HG02623 (cell line): ENCODE data around the gene PHLPP1.
"Not testable (repeated sequence)": the region's sequence is repeated elsewhere in the genome, so short reads cannot be mapped to it uniquely, and the experiment has no call there.

Experiments used
- ATAC-seq: cut with Tn5 transposase; IDR thresholded peaks from one replicate; pipeline ENCODE4 v1.9.1; 2021; ENCODE audit warnings: moderate library complexity; ENCODE audit not compliant: unreplicated experiment

The PHLPP1 gene

DNA sequence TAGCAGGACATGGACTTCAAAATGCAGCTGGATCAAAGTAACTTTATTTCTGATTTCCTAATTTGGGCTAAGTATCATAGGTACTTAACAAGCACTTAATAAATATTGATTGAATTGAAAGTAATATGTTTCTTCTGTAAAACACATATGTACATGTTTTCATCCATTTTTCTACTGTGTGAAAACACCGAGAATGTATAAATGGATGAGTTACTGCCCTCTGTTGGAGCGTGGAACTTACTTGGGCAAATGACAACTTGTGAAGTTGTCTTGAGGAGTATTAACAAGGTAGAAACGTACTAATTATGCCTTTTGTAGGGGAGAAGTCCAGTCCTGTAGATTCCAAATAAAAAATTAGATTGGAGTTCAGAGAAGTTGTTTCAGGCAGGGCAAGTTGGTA is 87.2 kb downstream of the PHLPP1 start:
- ATAC-seq = no peak

DNA sequence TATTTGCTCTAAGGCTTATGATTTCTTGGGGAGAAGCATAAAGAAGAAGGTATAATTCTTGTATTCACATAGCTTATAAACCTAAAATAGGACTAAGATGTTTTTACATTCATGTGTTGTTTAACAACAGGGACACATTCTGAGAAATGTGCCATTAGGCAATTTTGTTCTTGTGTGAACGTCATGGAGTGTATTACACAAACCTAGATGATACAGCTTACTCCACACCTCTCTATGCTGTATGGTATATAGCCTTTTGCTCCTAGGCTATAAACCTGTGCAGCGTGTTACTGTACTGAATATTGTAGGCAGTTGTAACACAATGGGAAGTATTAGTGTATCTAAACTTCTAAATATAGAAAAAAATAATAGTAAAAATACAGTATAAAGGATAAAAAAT is 92.1 kb downstream of the PHLPP1 start:
- no peak for ATAC-seq

GRCh38 chr18:62808123-62808522 is 92.8 kb downstream of the PHLPP1 start:
- ATAC-seq = no peak

DNA sequence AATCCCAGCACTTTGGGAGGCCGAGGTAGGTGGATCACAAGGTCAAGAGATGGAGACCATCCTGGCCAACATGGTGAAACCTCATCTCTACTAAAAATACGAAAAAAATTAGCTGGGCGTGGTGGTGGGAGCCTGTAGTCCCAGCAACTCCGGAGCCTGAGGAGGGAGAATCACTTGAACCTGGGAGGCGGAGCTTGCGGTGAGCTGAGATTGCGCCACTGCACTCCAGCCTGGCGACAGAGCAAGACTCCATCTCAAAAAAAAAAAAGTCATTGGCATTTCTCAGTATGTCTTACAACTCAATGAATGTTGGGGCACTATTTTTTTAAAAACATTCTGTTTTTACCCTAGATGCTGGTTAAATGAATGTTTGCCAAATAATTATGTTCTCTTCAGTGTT is 94.1 kb downstream of the PHLPP1 start:
- not testable (repeated sequence) for ATAC-seq

- ATAC-seq = no peak
These were observed 94.6 kb downstream of the PHLPP1 start for GRCh38 chr18:62809900-62810299.

DNA sequence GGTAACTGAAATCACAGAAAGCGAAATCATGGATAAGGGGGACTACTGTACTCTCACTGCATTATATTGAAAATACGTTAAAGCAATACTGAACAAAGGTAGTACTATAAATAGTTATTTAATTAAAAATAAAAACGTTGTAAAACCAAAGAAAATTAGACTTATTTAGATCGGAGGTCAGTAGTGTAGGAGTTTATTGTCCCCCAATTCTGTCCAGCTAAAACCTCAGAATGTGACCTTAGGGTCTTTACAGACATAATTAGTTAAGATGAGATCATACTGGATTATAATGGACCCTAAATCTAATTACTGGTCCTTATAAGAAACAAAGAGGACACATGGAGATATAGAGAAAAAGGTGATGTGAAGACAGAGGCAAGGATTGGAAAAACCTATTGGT is 95.3 kb downstream of the PHLPP1 start:
- ATAC-seq = no peak

GRCh38 chr18:62811674-62812073 is 96.3 kb downstream of the PHLPP1 start:
- no peak for ATAC-seq

DNA sequence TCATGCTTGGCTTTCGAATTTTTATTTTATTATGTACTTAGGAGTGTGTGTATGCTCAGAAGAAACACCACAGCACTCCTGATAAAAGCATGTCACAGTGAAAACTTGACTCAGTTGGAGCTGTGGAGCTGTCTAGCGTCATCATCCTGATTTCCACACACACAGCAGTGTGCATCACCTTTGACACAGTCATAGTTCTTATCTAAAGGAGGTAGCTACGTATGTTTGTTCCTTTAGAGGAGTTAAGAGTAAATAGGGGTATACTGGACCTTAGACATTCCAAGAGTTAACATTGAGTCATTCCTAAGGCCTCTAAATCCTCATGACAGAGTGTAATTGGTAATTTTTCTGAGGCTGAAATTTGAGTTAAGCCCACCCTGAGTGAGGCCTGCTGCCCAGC is 96.9 kb downstream of the PHLPP1 start:
- no peak for ATAC-seq

GRCh38 chr18:62812876-62813275 is 97.5 kb downstream of the PHLPP1 start:
- no peak for ATAC-seq

DNA sequence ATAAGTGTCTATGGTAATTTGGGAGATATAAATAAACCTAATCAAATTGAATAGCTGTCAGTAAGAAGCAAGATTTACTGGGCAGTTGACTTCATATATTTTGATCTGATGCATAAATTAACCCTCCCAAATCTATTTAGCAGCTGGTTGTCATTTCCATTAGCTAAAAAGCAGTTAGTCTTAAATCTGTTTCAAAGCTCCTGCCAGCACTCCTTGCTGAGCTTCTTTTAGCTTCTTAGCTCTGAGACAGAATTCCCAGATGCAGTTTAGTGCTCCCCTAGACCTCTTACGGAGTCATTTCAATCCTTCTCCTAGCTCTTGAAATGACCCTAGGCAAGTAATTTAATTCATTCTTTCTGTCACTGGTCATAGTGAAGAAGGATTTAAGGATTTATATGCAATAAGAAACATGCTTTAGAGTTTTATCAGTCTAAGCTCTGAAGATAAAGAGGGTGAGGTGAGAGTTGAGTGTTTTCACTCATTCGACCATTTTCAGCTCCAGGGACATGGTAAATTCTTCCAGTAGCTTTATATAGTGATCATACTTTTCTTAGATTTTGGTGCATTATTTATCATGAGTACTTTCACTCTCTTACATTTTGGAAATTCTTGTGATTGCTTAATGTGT is 98.9 kb downstream of the PHLPP1 start:
- ATAC-seq = no peak

DNA sequence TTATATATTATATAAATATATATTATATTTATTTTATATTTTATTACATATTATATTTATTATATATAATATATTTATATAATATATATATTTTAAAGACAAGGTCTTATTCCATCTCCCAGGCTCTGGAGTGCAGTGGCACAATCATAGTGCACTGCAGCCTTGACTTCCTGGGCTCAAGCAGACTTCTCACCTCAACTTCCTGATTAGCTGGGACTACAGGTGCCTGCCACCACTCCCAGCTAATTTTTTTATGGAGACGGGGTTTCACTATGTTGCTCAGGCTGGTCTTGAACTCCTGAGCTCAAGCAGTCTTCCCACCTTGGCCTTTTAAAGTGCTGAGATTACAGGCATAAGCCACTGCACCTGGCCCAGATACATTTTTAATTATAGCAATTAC is 110.0 kb downstream of the PHLPP1 start:
- no peak for ATAC-seq

GRCh38 chr18:62827397-62827796 is 112.1 kb downstream of the PHLPP1 start:
- ATAC-seq = no peak

- ATAC-seq = no peak
These were observed 112.8 kb downstream of the PHLPP1 start for GRCh38 chr18:62828091-62828640.

GRCh38 chr18:62828852-62829251 is 113.5 kb downstream of the PHLPP1 start:
- no peak for ATAC-seq

DNA sequence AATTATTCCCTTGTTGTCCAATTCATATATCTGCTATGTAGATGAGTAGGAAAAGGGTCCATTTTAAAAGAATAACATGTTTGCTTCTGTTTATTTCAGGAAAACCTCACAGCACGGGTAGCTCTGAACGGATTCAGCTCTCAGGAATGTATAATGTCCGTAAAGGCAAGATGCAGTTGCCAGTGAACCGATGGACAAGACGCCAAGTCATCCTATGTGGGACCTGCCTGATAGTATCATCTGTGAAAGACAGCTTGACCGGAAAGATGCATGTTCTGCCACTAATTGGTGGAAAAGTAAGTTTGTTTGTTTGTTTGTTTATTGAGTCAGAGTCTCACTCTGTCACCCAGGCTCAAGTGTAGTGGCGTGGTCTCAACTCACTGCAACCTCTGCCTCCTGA is 114.6 kb downstream of the PHLPP1 start:
- ATAC-seq = no peak

GRCh38 chr18:62832282-62832681 is 116.9 kb downstream of the PHLPP1 start:
- peak; percentile 42 for ATAC-seq

DNA sequence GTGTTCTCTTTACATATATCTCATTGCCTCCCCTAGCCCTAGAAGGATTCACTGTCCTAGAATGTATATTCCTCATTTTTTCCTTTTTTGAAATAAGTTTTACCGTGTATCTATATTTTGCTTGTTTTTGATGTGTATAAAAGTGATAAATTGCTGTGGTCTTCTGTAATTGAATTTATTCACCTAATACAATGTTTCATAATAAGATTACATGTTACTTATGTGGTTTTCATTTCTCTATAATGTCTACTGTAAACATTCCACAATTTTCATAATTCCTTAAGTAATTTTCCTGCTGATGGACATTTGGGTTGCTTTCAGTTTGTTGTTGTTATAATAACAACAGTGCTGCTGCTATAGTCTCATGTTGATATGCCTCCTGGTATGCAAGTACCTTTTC is 118.2 kb downstream of the PHLPP1 start:
- ATAC-seq = no peak

GRCh38 chr18:62834715-62835114 is 119.4 kb downstream of the PHLPP1 start:
- no peak for ATAC-seq

GRCh38 chr18:62837011-62837410 is 121.7 kb downstream of the PHLPP1 start:
- ATAC-seq = no peak

DNA sequence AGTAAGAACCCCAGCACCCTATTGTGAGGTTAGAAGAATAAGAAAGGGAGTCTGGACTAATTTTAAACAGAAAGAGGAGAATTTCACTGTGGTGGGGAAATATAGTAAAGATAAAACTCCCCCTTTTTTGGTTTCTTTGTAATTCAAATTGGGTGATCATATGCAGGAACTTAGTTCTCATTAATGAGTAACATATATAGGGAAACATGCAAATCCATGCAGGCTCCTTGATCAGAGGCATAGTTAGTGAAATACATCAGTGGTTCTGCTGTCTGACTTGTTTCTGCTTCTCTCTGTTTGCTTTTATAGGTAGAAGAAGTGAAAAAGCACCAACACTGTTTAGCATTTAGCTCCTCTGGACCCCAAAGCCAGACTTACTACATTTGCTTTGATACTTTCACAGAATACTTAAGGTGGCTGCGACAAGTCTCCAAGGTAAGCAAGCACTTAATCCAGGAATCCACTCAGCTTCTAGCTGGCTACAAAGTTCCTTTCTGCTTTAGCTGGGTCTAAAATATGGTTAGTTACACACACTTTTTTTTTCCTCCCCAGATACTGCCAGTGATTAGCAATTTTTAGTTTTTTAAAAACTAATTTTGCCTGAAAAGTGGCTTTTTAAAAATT is 123.2 kb downstream of the PHLPP1 start:
- peak; percentile 78 for ATAC-seq

DNA sequence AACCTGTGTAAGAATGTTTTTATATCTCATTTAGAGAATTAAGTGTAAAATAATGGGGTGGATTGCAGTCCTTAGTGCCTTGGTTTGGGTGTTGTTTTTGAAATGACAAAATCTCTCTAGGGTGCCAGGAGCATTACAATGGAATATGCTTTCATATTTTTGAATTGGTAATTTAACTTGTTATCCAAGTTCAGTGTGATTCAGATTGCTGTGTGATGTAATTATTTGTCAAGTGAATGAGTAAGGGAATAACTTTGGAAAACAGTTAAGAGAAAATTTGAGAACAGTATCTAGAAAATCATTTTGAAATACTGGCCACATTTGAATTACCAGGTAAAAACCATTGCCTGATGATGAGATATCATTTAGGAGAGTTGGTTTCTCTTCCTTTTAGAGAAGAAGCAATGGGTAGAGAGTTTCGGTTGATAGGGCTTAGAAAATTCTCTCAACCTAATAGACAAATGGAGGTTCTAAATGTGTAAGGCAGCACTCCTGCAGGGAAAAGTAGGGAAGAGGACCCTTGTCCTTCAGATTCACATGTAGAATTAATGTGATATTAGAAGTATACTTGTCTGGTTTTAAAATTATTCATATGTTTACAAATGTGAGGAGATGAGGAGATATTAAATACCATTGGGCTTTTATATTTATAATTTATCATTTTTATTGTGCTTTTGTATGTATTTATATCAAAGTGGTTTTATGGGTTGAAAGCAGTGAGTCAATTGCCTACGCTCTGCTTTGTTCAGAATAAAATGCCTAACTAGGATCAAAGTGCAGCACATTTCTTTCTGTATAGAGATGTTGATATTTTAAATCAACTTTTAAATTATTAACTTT is 124.8 kb downstream of the PHLPP1 start:
- ATAC-seq = no peak

DNA sequence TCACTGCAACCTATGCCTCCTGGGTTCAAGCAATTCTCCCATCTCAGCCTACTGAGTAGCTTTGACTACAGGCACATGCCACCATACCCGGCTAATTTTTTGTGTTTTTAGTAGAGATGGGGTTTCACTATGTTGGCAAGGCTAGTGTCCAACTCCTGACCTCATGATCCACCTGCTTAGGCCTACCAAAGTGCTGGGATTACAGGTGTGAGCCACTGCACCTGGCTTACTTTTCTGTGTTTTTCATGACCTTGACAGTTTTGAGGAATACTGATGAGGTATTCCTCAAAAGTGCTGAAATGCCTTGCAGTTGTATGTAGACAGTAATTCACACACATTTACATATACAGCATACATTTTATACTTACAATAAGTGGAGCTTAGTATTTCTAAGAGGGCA is 126.1 kb downstream of the PHLPP1 start:
- ATAC-seq = no peak
